Liver (tissue), 9 donors: ENCODE results near the gene GLP2R. TPM values are rescaled to one million over a fixed set of nuclear protein-coding genes. Genes with fewer than 3 reads are reported as not detected.

Experiments used
- DNase-seq: peaks from one replicate; pipeline ENCODE4 v3.0.0-alpha.2; 2017; ENCODE audit warnings: low spot score
- H3K27ac ChIP-seq, 2 donors: one replicate each; pipeline ENCODE4 v1.7.0; 2013; ENCODE audit warnings: inconsistent platforms in 2 of 2, low read length in 2 of 2, control low read depth in 1 of 2, low read depth in 1 of 2, mild to moderate bottlenecking in 1 of 2
- H3K27me3 ChIP-seq, 4 donors: one replicate each; pipeline versions ENCODE4 v1.6.1 to v1.7.0; 2013; ENCODE audit warnings: low read length in 3 of 4, inconsistent platforms in 1 of 4, mild to moderate bottlenecking in 1 of 4, moderate library complexity in 1 of 4; ENCODE audit not compliant: control insufficient read depth in 4 of 4, insufficient read depth in 4 of 4
- H3K36me3 ChIP-seq, 4 donors: one replicate each; pipeline versions ENCODE4 v1.6.1 to v1.7.0; 2013; ENCODE audit warnings: low read length in 3 of 4, mild to moderate bottlenecking in 3 of 4, low read depth in 1 of 4, moderate library complexity in 1 of 4; ENCODE audit not compliant: control insufficient read depth in 4 of 4, insufficient read depth in 3 of 4
- H3K4me1 ChIP-seq, 4 donors: one replicate each; pipeline versions ENCODE4 v1.6.1 to v1.7.0; 2013; ENCODE audit warnings: low read length in 3 of 4, mild to moderate bottlenecking in 3 of 4, moderate library complexity in 1 of 4; ENCODE audit not compliant: control insufficient read depth in 4 of 4, insufficient read depth in 4 of 4
- H3K4me3 ChIP-seq, 3 donors: one replicate each; pipeline versions ENCODE4 v1.6.1 to v1.7.0; 2013; ENCODE audit warnings: low read length in 3 of 3, control low read depth in 1 of 3, low read depth in 1 of 3, mild to moderate bottlenecking in 1 of 3
- H3K9ac ChIP-seq, 2 donors: one replicate each; pipeline ENCODE4 v1.7.0; 2013; ENCODE audit warnings: low read length in 2 of 2, mild to moderate bottlenecking in 2 of 2, moderate library complexity in 2 of 2, control low read depth in 1 of 2, low read depth in 1 of 2
- H3K9me3 ChIP-seq, 4 donors: one replicate each; pipeline versions ENCODE4 v1.6.1 to v1.7.0; 2013; ENCODE audit warnings: low read length in 3 of 4; ENCODE audit not compliant: control insufficient read depth in 4 of 4
- EGR1 ChIP-seq, 2 donors: IDR thresholded peaks; 2 replicates each; pipeline ENCODE4 v1.6.1; 2016 to 2018; ENCODE audit warnings: antibody characterized with exemption in 2 of 2, low read depth in 2 of 2
- FOXA1 ChIP-seq: IDR thresholded peaks from 2 replicates; pipeline ENCODE4 v1.6.1; 2016; ENCODE audit warnings: antibody characterized with exemption
- FOXA2 ChIP-seq: IDR thresholded peaks from 2 replicates; pipeline ENCODE4 v1.6.1; 2016; ENCODE audit warnings: antibody characterized with exemption
- GABPA ChIP-seq, 2 donors: IDR thresholded peaks in 1 of 2; conservative IDR thresholded peaks in 1 of 2; 2 replicates each; pipeline ENCODE4 v1.6.1; 2016; ENCODE audit warnings: antibody characterized with exemption in 2 of 2, mild to moderate bottlenecking in 1 of 2, moderate library complexity in 1 of 2
- HNF4G ChIP-seq: IDR thresholded peaks from 2 replicates; pipeline ENCODE4 v1.6.1; 2016; ENCODE audit warnings: antibody characterized with exemption
- RAD21 ChIP-seq, 2 donors: IDR thresholded peaks; 2 replicates each; pipeline ENCODE4 v1.6.1; 2016; ENCODE audit warnings: antibody characterized with exemption in 2 of 2, mild to moderate bottlenecking in 2 of 2
- RXRA ChIP-seq, 2 donors: IDR thresholded peaks; 2 replicates each; pipeline ENCODE4 v1.6.1; 2017 to 2018; ENCODE audit warnings: antibody characterized with exemption in 2 of 2, mild to moderate bottlenecking in 1 of 2
- TAF1 ChIP-seq: conservative IDR thresholded peaks from 2 replicates; pipeline ENCODE4 v1.6.1; 2016; ENCODE audit warnings: antibody characterized with exemption, mild to moderate bottlenecking
- YY1 ChIP-seq: IDR thresholded peaks from 2 replicates; pipeline ENCODE4 v1.6.1; 2016; ENCODE audit warnings: antibody characterized with exemption, mild to moderate bottlenecking
- WGBS: extraction: QIAGEN DNeasy Blood & Tissue Kit; methylation state at CpG from one replicate; pipeline ENCODE4 v1.1.7; 2013; 5-methylcytosine and 5-hydroxymethylcytosine counted together
- polyA plus RNA-seq, 2 donors: library from polyadenylated mRNA; stranded (reverse) in 1 of 2; unstranded in 1 of 2; fragments of 200-250 nt in 1 of 2; fragments of >200 nt in 1 of 2; fragmentation: Nextera tagmentation in 1 of 2; extraction: Ambion mirVana in 1 of 2; gene quantifications; one replicate each; pipeline versions ENCODE4 v1.2.1 to v1.2.3, GENCODE V29; 2013 to 2015
- total RNA-seq, 2 donors: library from RNA; depleted of rRNA; stranded (reverse); fragments of >200 nt; gene quantifications; one replicate each; pipeline ENCODE4 v1.2.3, GENCODE V29; 2014
- TF ChIP-seq, protein P1 (sequence below): IDR thresholded peaks from 2 replicates; pipeline ENCODE4 v1.6.1; 2016; ENCODE audit warnings: antibody characterized with exemption
- TF ChIP-seq, protein P2 (sequence below): fragments of 150-350 bp; IDR thresholded peaks from 2 replicates; pipeline ENCODE4 v1.5.1; 2017; ENCODE audit warnings: improper control_type of control experiment, low read depth, low read length; ENCODE audit not compliant: missing input control
- TF ChIP-seq, protein P3 (sequence below): IDR thresholded peaks from 2 replicates; pipeline ENCODE4 v1.6.1; 2016; ENCODE audit warnings: antibody characterized with exemption, mild to moderate bottlenecking
- TF ChIP-seq, protein P4 (sequence below): IDR thresholded peaks from 2 replicates; pipeline ENCODE4 v1.6.1; 2016; ENCODE audit warnings: antibody characterized with exemption
- donor health status: healthy.
- donor health status: healthy.
- donor health status: healthy.
- donor health status: healthy.
- donor health status: healthy.

Gene GLP2R
- total and polyA plus RNA-seq, 4 donors = 0.39 to 1.4 (median 0.58) TPM

DNA sequence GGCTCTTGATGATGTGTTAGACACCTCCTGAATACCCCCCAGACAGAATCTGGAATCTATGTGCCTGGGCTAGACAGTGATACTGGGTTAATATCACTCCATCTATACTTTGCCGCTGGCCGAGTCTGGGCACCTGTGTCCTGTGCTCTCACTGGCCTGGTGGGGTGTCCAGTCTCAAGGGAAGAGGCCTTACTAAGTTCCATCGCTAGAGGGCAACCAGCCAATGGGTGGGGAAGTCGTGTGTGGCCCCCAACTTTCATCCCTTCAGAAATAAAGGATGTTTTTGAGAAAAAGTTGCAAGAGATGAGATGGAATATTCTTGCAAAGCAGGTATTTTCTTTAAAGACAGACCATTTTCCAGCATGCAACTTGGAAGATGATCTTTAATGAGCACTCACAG lies 1.6 kb upstream of the GLP2R start:
- 49% methylated on average over 4 of the region's 4 CpGs for WGBS
- Histone ChIP-seq H3K27ac (no peak overlapping the region), H3K9me3 (no peaks in the 10 kb centered on the region), H3K27me3 (no peaks in the 10 kb centered on the region), H3K4me3 (no peak overlapping the region), H3K9ac (no peak overlapping the region), H3K36me3 (no peaks in the 10 kb centered on the region), H3K4me1 (no peaks in the 10 kb centered on the region)
- TF ChIP-seq GABPA (IDR thresholded peaks at IDR 0.05 in 1 of 2, conservative IDR thresholded peaks at IDR 0.05 in 1 of 2) = no peak
- TF ChIP-seq, protein P1, sequence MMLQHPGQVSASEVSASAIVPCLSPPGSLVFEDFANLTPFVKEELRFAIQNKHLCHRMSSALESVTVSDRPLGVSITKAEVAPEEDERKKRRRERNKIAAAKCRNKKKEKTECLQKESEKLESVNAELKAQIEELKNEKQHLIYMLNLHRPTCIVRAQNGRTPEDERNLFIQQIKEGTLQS = no peak
- no peak for TF ChIP-seq HNF4G
- TF ChIP-seq YY1 = no peak
- TF ChIP-seq TAF1 = no peak
- TF ChIP-seq, protein P2, sequence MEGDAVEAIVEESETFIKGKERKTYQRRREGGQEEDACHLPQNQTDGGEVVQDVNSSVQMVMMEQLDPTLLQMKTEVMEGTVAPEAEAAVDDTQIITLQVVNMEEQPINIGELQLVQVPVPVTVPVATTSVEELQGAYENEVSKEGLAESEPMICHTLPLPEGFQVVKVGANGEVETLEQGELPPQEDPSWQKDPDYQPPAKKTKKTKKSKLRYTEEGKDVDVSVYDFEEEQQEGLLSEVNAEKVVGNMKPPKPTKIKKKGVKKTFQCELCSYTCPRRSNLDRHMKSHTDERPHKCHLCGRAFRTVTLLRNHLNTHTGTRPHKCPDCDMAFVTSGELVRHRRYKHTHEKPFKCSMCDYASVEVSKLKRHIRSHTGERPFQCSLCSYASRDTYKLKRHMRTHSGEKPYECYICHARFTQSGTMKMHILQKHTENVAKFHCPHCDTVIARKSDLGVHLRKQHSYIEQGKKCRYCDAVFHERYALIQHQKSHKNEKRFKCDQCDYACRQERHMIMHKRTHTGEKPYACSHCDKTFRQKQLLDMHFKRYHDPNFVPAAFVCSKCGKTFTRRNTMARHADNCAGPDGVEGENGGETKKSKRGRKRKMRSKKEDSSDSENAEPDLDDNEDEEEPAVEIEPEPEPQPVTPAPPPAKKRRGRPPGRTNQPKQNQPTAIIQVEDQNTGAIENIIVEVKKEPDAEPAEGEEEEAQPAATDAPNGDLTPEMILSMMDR = no peak
- TF ChIP-seq FOXA2 = no peak
- TF ChIP-seq EGR1 (IDR thresholded peaks at IDR 0.05; ENCODE audit: low read depth in 2 of 2) = no peak
- TF ChIP-seq, protein P3, sequence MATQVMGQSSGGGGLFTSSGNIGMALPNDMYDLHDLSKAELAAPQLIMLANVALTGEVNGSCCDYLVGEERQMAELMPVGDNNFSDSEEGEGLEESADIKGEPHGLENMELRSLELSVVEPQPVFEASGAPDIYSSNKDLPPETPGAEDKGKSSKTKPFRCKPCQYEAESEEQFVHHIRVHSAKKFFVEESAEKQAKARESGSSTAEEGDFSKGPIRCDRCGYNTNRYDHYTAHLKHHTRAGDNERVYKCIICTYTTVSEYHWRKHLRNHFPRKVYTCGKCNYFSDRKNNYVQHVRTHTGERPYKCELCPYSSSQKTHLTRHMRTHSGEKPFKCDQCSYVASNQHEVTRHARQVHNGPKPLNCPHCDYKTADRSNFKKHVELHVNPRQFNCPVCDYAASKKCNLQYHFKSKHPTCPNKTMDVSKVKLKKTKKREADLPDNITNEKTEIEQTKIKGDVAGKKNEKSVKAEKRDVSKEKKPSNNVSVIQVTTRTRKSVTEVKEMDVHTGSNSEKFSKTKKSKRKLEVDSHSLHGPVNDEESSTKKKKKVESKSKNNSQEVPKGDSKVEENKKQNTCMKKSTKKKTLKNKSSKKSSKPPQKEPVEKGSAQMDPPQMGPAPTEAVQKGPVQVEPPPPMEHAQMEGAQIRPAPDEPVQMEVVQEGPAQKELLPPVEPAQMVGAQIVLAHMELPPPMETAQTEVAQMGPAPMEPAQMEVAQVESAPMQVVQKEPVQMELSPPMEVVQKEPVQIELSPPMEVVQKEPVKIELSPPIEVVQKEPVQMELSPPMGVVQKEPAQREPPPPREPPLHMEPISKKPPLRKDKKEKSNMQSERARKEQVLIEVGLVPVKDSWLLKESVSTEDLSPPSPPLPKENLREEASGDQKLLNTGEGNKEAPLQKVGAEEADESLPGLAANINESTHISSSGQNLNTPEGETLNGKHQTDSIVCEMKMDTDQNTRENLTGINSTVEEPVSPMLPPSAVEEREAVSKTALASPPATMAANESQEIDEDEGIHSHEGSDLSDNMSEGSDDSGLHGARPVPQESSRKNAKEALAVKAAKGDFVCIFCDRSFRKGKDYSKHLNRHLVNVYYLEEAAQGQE = no peak
- no peak for DNase-seq

DNA sequence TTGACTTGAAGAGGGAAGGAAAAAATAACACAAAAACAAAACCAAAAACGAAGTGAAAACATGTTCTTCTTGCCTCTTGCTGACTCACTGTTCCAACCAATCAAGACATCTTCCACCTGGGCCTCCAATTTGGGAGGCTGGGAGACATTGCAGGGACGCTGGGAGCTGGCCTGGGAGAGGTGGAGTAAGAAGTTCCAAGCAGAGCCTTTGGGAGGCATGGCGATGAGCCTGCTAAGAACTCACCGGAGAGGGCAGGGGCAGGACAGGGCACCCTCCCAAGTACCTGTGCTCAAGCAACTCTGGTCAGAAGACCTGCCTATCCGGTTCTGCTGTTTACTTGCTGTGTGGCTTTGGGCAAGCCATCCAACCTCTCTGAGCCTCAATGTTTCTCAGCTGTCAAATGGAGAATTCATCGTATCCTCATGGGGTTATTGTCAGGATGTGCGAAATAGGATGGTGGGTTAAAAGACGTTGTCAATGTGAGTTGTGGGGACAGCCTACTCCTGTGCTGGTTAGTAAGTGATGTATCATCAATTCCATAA lies 856 bp upstream of the GLP2R start:
- 78% methylated on average over 8 of the region's 8 CpGs for WGBS
- H3K4me3 ChIP-seq = no peak overlapping the region
- no peaks in the 10 kb centered on the region for H3K4me1 ChIP-seq

More for the DNA sequence above, 856 bp upstream of the GLP2R start:
- H3K9ac ChIP-seq = no peak overlapping the region
- no peaks in the 10 kb centered on the region for H3K36me3 ChIP-seq
- no peaks in the 10 kb centered on the region for H3K9me3 ChIP-seq
- no peaks in the 10 kb centered on the region for H3K27me3 ChIP-seq
- no peak for TF ChIP-seq RXRA (IDR thresholded peaks at IDR 0.05)
- no peak for TF ChIP-seq HNF4G
- TF ChIP-seq, protein P2 = no peak
- TF ChIP-seq FOXA1 = no peak
- TF ChIP-seq, protein P1 = no peak
- TF ChIP-seq RAD21 (IDR thresholded peaks at IDR 0.05) = no peak
- TF ChIP-seq, protein P4, sequence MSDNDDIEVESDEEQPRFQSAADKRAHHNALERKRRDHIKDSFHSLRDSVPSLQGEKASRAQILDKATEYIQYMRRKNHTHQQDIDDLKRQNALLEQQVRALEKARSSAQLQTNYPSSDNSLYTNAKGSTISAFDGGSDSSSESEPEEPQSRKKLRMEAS = no peak
- TF ChIP-seq YY1 = no peak
- H3K27ac ChIP-seq = no peak overlapping the region
- DNase-seq = no peak
